SU-DHL-6 (cell line): Measurements from ENCODE around the gene TXN2.

Source experiments
- H2AFZ ChIP-seq: fragments of 200-600 bp; sonication (generic); 2 replicates; pipeline ENCODE4 v1.6.1; 2014; ENCODE audit warnings: low read depth, mild to moderate bottlenecking, moderate library complexity, mixed read lengths, antibody characterized with exemption, low read length; ENCODE audit not compliant: severe bottlenecking
- H3F3A ChIP-seq: fragments of 200-600 bp; shearing (Covaris generic); 2 replicates; pipeline ENCODE4 v1.6.0; 2016; ENCODE audit warnings: antibody characterized with exemption, mild to moderate bottlenecking; ENCODE audit not compliant: insufficient read depth
- H3K27ac ChIP-seq: fragments of 200-600 bp; sonication (generic); 2 replicates; pipeline ENCODE4 v1.5.1; 2016; ENCODE audit warnings: low read depth, mild to moderate bottlenecking, low read length, moderate library complexity, mixed read lengths
- H3K27me3 ChIP-seq: fragments of 200-600 bp; sonication (generic), shearing (Covaris generic); 2 replicates; pipeline ENCODE4 v1.6.0; 2014; ENCODE audit warnings: mild to moderate bottlenecking, low read length
- H3K36me3 ChIP-seq: fragments of 200-600 bp; sonication (generic); 2 replicates; pipeline ENCODE4 v1.6.1; 2014; ENCODE audit warnings: mild to moderate bottlenecking, low read length, mixed read lengths
- H3K4me2 ChIP-seq: fragments of 300-600, 200-600 bp; shearing (Covaris generic), sonication (generic); 2 replicates; pipeline ENCODE4 v1.6.0; 2014; ENCODE audit warnings: low read length, low read depth, mild to moderate bottlenecking; ENCODE audit not compliant: poor library complexity, severe bottlenecking
- H3K4me3 ChIP-seq: fragments of 200-600 bp; sonication (generic); 2 replicates; pipeline ENCODE4 v1.5.1; 2014; ENCODE audit warnings: antibody characterized with exemption, low read length, mild to moderate bottlenecking, mixed read lengths; ENCODE audit not compliant: insufficient read depth, poor library complexity, severe bottlenecking
- H3K79me2 ChIP-seq: fragments of 200-600 bp; sonication (generic); 2 replicates; pipeline ENCODE4 v1.6.1; 2014; ENCODE audit warnings: mild to moderate bottlenecking, low read length, moderate library complexity; ENCODE audit not compliant: insufficient read depth
- H3K9ac ChIP-seq: fragments of 200-600 bp; sonication (generic); 2 replicates; pipeline ENCODE4 v1.7.0; 2014; ENCODE audit warnings: mild to moderate bottlenecking, low read length
- H3K9me2 ChIP-seq: fragments of 200-600 bp; sonication (generic); replicated peaks from 2 replicates; pipeline ENCODE4 v1.6.1; 2014; ENCODE audit warnings: low read length; ENCODE audit not compliant: insufficient read depth
- H3K9me3 ChIP-seq: fragments of 200-600 bp; sonication (generic); 2 replicates; pipeline ENCODE4 v1.6.1; 2014; ENCODE audit warnings: low read length, mixed read lengths; ENCODE audit not compliant: insufficient read depth
- H4K20me1 ChIP-seq: fragments of 200-600 bp; sonication (generic); 2 replicates; pipeline ENCODE4 v1.6.1; 2014; ENCODE audit warnings: low read depth, mild to moderate bottlenecking, antibody characterized with exemption, low read length, moderate library complexity, mixed read lengths
- EZH2phosphoT487 ChIP-seq: fragments of 200-600 bp; sonication (generic), shearing (Covaris generic); conservative IDR thresholded peaks from 2 replicates; pipeline ENCODE4 v1.6.1; 2018; ENCODE audit warnings: mild to moderate bottlenecking, antibody characterized with exemption, low read length, moderate library complexity, mixed read lengths
- TF ChIP-seq, protein P1 (sequence below): fragments of 200-600 bp; sonication (generic); IDR thresholded peaks from one replicate; pipeline ENCODE4 v1.5.1; 2017; ENCODE audit warnings: antibody characterized with exemption, mild to moderate bottlenecking, low read length, moderate library complexity; ENCODE audit not compliant: insufficient read depth, poor library complexity, severe bottlenecking

TXN2 gene

DNA sequence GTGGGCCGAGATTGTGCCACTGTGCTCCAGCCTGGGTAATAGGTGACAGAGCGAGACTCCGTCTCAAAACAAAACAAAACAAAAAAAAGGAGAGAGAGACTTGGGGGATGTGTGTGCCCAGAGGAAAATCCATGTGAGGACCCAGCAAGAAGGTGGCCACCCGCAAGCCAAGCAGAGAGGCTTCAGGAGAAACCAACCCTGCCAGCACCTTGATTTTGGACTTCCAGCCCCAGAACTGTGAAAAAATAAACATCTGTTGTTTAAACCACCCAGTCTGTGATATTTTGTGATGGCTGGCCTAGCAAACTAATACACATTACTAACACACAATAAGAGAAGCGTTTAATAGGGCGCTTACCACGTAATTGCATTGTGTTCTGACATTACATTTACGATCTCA lies 21.2 kb downstream of the TXN2 start:
- Histone ChIP-seq H3K27ac (no peak overlapping the region), H3K9ac (no peak overlapping the region), H3K79me2 (no peaks in the 10 kb centered on the region), H3F3A (peaks cover 11% of the 10 kb centered on the region), H2AFZ (no peak overlapping the region), H3K4me3 (no peak overlapping the region), H3K9me2 (no peaks in the 10 kb centered on the region), H3K9me3 (no peaks in the 10 kb centered on the region), H4K20me1 (no peaks in the 10 kb centered on the region), H3K27me3 (no peaks in the 10 kb centered on the region), H3K4me2 (no peak overlapping the region), H3K36me3 (no peaks in the 10 kb centered on the region)
- TF ChIP-seq EZH2phosphoT487: no peak
- TF ChIP-seq, protein P1, sequence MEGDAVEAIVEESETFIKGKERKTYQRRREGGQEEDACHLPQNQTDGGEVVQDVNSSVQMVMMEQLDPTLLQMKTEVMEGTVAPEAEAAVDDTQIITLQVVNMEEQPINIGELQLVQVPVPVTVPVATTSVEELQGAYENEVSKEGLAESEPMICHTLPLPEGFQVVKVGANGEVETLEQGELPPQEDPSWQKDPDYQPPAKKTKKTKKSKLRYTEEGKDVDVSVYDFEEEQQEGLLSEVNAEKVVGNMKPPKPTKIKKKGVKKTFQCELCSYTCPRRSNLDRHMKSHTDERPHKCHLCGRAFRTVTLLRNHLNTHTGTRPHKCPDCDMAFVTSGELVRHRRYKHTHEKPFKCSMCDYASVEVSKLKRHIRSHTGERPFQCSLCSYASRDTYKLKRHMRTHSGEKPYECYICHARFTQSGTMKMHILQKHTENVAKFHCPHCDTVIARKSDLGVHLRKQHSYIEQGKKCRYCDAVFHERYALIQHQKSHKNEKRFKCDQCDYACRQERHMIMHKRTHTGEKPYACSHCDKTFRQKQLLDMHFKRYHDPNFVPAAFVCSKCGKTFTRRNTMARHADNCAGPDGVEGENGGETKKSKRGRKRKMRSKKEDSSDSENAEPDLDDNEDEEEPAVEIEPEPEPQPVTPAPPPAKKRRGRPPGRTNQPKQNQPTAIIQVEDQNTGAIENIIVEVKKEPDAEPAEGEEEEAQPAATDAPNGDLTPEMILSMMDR: no peak

DNA sequence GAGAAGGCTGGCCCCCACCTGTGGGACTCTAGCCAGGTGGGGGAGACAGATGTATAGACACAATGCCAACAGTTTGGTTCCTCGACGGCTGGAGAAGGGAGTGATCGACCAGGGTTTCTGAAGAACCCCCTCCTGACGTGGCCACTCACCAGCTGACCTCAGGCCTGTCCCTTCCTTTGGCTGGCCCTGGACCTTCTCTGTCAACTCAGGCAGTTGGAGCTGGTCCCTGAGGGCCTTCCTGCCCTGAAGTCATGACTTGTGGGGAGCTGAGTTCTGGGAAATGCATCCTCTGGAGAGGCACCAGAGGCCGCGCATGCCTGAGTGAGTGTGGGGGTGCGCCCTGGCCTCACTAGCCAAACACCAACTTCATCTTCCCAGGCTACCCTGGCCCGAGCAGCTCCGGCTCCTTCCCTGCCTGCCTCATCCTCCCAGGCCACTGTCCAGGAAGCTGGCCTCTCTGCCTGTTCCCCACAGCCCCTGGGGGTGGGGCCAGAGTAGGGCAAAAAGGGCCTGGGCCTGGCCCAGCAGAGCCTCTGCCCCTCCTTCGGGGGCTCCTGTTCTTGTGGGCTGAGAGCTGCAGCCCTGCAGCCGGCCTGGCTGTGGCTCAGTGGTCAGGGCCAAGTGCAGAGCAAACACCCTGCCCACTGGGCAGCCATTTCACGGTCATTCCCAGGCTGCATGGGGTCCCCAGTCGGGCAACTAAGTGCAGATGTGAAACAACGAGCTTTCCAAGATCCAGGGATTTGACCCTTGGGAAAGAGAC lies 23.6 kb downstream of the TXN2 start:
- Histone ChIP-seq H4K20me1 (no peaks in the 10 kb centered on the region), H3K9ac (no peak overlapping the region), H3F3A (peaks cover 25% of the 10 kb centered on the region), H3K36me3 (no peaks in the 10 kb centered on the region), H3K79me2 (no peaks in the 10 kb centered on the region), H3K4me2 (no peak overlapping the region), H3K9me2 (no peaks in the 10 kb centered on the region), H3K9me3 (no peaks in the 10 kb centered on the region), H2AFZ (no peak overlapping the region), H3K27ac (no peak overlapping the region), H3K27me3 (no peaks in the 10 kb centered on the region), H3K4me3 (no peak overlapping the region)
- TF ChIP-seq, protein P1: no peak
- TF ChIP-seq EZH2phosphoT487: no peak

DNA sequence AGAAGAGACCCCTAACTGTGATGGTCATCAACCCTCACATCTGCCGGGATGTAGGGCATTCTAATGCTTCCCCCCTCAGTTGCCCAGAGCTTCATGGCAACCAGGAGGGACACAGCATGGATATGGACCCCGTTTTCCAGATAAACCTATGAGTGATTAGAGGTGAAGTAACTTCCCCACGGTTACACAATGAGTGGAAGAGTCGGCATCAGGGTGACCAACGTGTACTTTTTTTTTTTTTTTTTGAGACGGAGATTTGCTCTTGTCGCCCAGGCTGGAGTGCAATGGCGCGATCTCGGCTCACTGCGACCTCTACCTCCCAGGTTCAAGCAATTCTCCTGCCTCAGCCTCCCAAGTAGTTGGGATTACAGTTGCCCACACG lies 25.0 kb downstream of the TXN2 start:
- H3K4me2 ChIP-seq: no peak overlapping the region
- TF ChIP-seq EZH2phosphoT487: no peak
- TF ChIP-seq, protein P1: no peak
- no peaks in the 10 kb centered on the region for H4K20me1 ChIP-seq
- no peaks in the 10 kb centered on the region for H3K27me3 ChIP-seq
- no peaks in the 10 kb centered on the region for H3K36me3 ChIP-seq
- peaks cover 37% of the 10 kb centered on the region for H3F3A ChIP-seq
- no peaks in the 10 kb centered on the region for H3K9me3 ChIP-seq
- no peak overlapping the region for H2AFZ ChIP-seq
- H3K4me3 ChIP-seq: no peak overlapping the region
- H3K79me2 ChIP-seq: no peaks in the 10 kb centered on the region
- H3K27ac ChIP-seq: no peak overlapping the region
- H3K9me2 ChIP-seq: no peaks in the 10 kb centered on the region
- H3K9ac ChIP-seq: no peak overlapping the region
